ENCODE measurements around the gene EML1.

Gene EML1

DNA sequence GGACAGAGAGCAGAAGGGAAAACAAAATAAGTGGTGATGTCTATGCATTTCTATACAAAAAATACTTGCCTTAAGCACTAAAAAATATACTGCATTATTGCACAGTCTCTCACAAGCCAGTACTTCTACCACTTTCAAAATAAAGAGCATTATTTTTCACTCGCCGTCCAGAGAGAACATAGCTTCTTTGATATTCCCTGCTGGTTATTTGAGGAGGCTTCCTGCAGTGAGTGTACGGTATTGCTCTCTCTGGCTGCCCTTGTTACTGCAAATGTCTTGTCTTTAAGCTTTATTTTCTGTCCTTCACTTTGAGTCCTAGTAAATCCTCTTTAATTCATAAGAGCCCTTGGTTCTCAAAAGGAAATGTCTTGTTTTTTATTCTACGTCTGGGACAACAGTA is 81.1 kb downstream of the EML1 start:
- DNase-seq, result peak in 1 of 3 experiments; percentile 34

DNA sequence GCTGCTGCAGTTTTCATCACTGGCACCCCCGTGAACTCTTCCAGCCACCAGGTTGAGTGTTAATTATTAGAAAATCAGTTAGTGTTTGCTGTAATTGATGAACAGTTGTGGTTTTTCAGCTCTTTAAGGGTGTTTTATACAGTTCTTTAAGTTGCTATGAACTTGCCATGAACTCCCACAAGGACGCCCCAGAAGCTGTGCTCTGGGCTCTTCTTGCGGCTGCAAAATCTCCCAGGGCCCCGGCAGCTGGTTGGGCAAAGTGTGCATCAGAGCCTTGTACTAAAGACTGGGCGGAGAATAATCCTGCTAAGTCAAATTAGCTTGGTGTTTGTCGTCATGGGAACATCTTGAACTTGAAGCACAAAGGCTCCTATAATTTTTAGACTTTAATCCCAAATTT is 82.2 kb downstream of the EML1 start:
- DNase-seq, result peak in 1 of 3 experiments; percentile 47

DNA sequence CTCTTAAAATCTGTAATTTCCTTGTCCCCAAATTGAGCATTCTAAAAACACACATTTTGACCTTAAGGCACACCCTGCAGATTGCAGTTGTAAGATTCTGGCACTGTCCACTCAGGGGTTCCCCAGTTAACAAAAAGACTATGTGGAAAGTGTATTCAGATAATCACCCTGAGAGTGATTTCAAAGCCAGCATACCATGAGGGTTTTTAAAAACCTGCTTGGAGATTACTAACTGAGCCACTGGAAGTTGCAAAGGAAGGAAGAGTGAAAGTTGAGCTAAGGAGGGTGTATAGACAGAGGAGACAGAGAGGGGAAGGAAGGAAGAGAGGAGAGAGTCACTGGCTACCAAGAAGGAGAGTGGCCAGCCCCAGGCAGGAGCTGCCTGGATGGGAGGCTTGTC is 82.6 kb downstream of the EML1 start:
- no peak for DNase-seq

DNA sequence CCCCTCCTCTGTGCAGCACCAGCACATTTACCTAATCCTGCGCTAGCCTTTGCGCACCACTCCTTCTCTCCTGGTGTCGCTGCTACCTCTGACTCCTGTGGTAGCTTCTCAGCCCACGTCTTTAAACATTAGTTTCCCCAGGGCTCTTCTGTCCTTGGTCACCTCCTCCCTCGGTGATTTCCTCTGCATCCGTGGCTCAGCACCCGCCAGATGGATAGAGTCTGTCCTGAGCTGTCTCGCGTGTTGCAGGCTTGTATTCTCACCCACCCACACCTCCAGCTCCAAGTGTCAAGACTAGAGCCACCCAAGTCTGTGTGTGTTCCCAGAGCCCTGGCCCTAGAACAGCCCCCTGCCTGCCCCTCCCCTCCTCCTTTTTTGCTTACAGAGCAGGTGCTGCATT is 83.2 kb downstream of the EML1 start:
- no peak for DNase-seq

DNA sequence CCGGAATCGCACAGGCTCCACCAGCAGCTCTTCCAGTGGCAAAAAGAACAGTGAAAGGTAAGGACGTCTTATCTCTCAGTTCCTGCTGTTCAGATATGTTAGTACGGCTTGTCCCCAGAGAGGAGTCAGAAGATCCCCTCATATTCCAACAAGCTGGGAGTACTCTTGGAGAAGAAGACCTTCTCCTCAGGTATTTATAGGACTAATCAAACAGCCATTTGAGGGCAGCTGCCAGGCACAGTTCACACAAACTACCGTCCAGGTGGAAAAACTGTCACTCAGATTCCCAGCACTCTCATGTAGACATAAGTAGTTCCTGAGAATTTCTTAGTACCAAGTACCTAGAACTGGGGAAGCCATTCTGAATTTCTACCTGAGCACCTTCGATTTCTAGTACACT is 85.3 kb downstream of the EML1 start:
- no peak for DNase-seq

DNA sequence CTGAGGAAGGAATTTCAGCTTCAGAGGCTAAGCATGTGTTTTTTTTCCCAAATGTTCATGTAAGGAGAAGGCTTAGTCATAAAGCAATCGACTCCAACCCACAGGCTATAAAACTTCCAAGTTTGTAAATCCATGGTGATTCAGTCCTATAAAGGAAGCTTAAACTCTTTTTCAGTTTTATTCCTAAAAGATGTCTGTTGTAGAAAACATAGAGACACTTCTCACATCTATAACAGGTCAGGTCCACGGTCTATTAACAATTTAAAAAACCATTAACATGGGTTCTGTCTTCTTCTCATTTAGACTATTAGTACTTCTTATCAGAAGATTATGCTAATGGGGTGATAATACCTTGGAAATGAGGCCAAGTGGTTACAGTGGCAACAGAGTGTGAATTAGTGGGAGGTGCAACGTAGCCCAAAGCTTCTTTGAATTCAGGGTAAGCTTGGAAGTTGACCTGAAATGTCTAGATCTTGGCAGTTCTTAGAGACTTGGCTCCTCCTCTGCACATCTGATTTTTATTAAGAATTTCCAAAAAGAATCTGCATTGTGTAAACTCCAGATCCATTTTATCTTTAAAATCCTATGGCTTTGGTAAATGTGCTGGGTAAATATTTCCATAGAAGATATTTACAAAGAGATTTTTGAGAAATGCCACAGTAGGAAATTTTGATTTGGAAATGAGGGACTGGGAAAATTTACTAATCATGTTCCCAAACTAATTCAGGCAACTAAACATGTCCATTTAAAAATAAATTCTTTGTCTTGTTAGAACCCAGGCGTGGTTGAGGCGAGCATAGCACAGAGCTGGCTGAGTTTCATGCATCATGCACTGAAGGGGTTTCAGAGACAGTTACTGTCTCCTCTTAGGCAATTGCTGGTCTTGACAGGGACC is 86.4 kb downstream of the EML1 start:
- no peak for DNase-seq

DNA sequence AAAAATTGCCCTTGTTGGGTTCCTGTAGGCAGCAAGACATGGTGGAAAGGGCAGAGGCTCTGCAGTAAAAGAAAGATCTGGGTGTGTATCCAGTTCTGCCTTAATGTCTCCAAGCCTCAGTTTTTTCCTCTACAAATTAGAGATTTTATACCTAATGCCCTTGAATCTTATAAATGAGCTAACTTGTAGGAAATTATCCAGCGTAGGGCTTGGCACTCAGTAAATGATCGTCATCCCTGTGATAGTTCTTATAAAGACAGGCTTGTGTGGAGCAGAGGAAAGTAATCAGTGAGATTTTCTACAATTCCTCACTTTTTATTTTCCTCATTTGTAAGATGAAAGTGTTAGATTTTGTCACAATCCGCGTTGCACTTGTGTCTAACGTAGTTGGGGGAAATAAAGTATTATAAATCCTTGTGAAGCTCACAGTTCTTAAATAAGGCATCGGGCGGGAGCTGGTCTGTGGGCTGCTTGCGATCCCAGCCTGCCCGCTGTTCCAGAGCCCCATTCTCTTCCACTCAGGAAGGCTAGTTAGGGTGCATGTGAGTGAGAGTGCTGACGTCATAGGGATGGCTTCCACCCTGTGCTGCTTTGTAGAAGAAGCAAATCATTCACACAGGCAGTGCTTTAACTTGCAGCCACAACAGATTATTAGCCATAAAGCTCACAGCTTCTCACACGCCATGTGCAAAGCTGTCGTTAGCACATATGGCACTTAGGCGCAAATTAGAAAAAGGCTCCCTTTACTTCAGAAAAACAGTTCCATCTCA is 87.6 kb downstream of the EML1 start:
- no peak for DNase-seq

DNA sequence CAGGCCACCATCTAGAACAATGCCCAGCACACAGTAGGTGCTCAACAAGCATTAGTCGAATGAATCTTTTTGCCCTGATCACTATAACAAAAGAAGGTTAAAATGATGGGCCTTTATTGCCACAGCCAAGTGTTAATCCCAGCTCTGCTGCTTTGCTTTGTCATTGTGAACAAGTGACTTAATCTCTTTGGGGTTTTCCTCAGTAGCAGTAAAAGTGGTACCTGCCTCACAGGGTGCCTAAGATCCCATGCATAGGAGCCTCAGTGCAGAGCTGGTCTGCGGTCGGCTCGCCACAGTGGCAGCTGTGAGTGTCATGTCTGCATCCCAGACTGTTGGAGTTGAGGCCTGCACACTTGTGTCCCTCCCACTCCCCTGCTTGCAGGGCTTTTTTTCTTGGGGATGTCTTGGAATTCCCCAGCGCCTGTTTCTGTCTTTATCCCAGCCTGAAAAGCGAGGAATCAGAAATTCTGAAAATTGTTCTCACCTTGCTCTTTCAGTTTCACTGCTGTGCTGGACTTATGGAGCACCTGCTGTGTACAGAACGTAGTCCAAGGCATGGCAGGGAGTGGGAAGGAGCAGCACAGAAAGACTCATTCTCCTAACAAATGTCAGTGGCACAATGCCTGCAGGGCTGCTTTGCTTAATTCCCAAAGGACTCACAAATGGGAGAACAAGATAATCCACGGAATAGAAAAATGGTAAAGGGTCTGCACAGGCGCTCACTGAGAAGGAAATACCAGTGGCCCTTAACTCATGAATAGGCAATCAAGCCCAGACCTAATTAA is 90.8 kb downstream of the EML1 start:
- no peak for DNase-seq

DNA sequence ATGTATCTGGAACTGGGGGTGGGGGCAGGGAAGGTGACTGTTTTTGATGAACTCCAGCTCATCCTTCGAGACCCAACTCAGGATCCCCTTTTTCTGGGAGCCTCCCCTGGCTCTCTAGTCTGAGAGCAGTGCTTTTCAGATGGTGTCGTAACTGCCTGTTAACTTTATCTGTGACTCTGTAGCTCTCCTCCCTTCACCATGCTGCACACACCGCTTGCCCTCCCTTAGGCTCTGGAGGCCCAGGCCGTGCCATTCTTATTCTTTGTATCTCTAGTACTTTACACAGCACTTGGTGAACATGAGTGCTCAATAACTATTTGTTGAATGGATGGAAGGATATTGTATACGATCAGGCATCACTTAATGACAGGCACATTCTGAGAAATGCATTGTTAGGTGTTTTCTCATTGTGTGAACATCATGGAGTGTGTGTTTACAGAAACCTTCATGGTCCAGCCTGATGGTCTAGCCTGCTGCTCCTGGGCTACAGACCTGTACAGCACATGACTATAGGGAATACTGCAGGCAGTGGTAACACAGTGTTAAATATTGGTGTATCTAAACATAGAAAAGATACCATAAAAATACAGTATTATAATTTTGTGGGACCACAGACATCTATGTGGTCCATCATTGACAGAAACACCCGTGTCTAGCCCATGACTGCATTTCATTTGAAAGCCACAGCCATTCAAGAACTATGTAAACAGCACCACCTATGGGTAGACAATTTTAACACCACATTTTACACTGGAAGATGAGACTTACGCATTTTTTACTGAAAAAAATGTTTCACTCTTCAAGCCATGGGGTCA is 91.8 kb downstream of the EML1 start:
- peak; percentile 44 to 84 (median 82) for DNase-seq

DNA sequence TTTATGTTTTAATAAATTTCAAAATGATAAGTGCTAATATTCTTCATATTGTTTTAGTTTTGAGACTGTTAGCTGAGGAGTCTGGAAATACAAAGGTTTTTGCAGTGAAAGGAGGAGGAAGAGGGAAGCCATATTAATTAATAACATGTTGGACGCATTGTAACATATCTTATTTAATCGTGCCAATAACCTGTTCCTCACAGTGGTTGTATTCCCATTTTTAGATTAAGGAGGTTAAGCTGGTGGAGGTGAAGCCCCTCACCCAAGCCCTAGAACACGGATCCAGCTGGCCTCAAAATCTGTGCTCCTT is 92.4 kb downstream of the EML1 start:
- no peak for DNase-seq

DNA sequence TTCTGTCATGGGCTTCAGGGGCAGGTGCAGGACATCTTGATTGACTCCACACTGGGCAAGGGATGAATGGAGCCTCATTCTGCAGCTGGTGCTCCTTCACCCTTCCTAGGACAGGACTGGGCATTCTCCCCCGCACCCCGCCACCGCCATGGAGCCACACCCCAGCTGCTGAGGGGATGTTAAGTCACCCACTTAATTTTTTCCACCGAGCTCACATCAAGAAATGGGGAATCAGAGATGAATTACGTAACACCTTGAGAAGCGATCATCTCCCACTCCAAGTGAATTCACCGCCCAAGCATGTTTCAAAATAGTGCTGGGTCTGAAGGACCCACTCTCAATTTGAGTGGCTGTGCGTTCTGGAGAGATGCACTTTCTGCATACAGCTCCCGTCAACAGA is 94.2 kb downstream of the EML1 start:
- DNase-seq, result peak in 1 of 3 experiments; percentile 88

DNA sequence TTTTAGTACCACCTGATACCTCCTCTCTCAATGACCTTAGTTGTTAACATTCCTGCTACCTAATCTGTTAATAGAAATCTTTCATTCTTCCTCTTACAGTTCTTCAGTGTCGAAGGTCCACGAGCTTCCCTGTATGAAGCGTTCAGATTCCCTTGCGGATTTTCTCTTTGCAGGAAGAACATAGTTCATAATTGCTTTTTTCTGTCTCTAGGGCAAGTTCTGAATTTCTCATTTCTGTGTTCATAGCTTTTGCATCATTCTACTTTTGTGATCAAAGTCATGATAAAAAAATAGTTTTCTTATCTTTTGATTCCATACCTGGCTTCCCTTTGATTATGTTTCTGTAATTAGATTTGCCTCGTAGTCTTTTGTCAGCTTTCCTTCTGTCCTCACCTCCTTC is 94.9 kb downstream of the EML1 start:
- DNase-seq, result no peak

DNA sequence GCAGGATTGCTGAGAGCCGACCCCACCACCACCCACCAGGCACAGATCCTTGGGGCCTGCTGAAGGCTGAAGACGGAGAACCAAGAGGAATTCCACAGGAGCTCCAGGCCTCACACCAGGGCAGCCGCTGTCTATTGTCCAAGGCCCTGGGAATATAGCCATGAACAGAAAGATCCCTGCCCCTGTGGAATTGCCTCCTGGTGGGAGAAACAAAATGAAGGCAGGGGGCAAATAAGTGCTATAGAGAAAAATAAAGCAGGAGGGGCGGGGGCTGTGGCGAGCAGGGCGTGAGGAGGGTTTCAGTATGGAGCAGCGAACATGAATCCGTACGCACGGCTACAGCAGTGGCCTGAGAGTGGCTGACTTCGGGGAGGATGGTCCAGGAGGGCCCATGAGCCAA is 96.1 kb downstream of the EML1 start:
- no peak for DNase-seq

DNA sequence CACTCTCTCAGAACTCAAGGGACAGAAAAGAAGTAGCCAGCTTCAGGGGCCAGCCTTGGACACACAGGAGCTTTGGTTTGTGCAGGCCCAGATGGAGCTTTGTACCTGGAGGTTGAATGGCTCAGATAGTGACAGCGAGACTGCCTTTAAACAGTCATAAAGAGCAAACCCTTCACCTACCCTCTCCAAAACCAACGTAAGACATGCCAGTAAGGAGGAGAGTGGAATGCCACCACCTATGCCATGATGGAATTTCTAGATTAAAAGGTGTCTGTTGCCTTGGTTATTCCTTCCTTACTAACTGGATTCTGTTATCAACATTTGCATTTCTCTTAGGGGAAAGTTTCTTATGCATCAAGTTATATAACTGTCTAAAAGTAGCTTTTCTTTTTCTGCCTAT is 98.1 kb downstream of the EML1 start:
- DNase-seq, result no peak

DNA sequence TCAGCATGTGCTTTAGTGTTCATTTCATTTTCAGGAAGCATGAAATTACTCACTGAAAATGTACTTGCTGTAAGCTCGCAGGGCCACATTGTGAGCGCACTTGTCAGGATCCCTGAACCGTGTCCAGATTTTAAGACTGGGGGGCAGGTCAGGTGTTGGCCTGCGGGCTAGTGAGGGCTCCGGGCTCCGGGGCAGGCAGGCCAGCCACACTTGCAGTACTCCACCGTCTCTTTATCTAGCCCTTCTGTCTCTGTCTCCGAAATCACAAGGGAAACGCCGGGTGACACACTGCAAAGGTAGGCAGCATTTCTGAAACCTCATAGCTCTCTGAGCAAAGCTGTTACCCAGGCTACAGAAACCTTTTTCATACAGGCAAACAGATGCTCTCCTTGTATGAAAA is 98.7 kb downstream of the EML1 start:
- DNase-seq, result no peak

DNA sequence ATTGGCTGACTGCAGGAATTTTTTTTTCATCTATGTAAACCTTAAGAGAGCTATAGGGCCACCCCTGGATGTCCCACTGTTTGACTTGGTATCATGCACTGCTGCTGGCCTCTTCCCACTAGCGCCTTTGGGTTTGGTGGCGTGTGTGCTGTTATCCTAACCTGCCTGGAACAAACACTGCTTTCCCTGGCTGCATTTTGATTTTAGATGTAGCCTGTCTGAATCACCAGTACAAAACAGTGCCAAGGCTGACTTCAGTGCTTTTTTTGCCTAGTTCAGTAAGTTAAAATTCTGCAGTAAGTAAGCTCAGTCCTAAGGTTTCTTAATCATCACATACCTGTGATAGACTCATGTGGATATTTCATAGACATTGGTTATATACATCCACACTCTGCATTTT is 99.2 kb downstream of the EML1 start:
- no peak for DNase-seq

DNA sequence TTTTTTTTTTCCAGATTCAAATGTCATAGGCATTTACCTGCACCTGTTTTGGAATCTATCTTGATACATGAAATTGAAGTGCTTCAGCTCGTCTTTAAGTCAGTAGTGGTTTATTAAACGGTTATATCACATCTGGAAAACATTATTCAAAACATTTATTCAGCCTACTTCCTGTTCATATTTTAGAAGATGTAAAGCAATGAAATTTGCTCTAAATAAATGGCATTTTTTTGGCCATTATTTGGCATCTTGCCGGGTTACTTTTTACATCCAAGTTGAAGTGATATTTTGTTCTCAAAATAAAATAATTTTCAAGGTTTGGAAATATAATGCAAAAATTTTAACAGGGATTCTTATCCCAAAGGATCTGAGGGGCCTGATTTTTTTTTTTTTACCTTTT is 103.1 kb downstream of the EML1 start:
- no peak for DNase-seq

DNA sequence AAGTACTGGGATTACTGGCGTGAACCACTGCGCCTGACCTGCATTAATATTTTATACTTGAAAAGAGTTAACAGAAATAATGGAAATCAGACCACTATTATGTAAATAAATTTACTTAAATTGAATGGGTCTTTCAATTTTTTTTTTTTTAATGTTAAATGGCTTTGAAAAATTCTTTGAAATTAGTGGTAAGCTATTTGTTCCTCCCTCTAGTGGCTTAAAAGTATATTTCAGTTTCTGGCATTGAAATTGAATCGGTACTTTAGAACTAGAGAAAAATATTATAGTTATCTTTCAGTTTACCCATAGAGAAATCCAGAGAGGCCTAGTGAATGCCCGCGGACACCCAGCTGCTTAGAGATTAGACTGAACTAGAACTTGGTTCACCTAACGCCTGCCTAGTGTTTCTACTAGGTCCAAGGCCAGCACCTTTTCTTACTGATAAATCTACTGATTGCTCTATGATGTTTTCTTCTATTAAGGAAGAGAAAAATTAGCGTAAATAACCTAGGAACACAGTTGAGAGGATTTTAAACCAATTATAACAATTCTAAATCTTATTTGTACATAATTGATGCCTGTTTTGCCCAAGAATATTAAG is 106.5 kb downstream of the EML1 start:
- peak in 2 of 3 experiments; percentile 13 to 33 for DNase-seq

DNA sequence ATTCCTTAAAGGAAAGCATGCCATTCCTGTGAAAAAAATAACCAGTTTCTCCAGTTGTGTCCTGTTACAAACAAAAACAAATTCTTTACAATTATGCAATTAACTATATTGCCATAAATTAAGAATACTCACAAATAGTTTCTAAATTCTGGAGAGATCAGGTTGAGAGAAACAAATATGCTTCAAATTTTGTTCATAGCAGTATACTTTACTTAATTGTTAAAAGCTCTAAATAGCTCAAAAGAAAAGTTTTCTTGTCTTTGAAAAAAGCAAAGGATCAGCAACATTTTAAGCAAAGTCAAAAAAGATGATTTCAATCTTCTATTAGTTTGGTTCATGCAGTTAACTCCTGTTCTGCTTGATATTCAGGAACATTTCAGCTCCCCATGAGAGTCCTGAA is 109.7 kb downstream of the EML1 start:
- no peak for DNase-seq

DNA sequence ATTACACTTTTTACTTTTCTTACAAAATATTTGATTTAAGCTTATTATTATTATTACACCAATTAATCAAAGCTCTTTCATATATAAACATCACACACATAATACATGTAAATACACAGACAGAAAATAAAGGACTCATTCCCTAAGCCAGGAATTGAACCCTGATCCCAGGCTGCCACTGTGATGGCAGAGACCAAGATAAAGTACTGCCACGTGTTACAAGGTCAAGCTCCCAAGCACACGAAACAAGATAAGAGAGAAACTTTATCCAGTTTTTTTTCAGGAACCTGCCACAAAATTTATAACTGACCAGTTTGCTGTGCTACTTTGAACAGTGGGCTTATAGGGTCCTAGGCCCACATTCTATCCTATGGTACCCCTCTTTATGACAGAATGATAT is 111.3 kb downstream of the EML1 start:
- DNase-seq, result no peak

DNA sequence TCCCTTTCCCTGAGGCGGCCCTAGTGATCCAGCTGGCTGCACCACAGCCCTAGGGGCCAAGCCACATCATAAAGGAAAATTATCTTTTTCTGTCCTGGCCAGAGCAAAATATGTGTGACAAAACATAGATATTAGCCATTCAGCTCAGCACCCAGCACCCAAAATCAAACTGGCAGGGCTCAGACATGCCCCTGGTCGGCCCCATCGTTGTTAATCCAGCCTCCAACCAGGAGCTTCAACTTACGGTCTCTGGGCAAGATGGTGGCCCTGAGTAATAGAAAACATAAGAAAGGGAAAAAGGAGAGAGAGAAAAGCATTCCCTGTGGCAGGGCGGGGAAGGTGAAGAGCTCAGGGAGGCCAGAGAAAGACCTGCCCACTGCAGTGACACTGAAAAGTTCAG is 111.9 kb downstream of the EML1 start:
- DNase-seq, result no peak

Measured in NCI-H1417 (cell line).